ENCODE data around the gene NFYA.

Gene NFYA

GRCh38 chr6:41039060-41039998, 33.4 kb upstream of the NFYA start, which contains the start of gene UNC5CL:
Gene UNC5CL, minus strand, starts transcription at chr6:41039221. Its CDS starts 4,147 bp downstream, at chr6:41035074.
- peak; percentile 75; the same call in 1 of the 2 replicates for TF ChIP-seq CTCF (IDR thresholded peaks at IDR 0.05; ENCODE audit: borderline replicate concordance, insufficient read depth, low read depth, low read length)

GRCh38 chr6:41040101-41040939, 32.5 kb upstream of the NFYA start:
- H3K4me3 ChIP-seq (ENCODE audit: low read depth, low read length) = no peak overlapping the region
- no peak for TF ChIP-seq CTCF (IDR thresholded peaks at IDR 0.05; ENCODE audit: borderline replicate concordance, insufficient read depth, low read depth, low read length)

More at GRCh38 chr6:41039060-41039998, 33.4 kb upstream of the NFYA start, which contains the start of gene UNC5CL:
- no peak within 1 kb of the TSS for H3K4me3 ChIP-seq (ENCODE audit: low read depth, low read length)

GRCh38 chr6:41040940-41041536, 31.7 kb upstream of the NFYA start:
- H3K4me3 ChIP-seq (ENCODE audit: low read depth, low read length) = no peak overlapping the region
- TF ChIP-seq CTCF (IDR thresholded peaks at IDR 0.05; ENCODE audit: borderline replicate concordance, insufficient read depth, low read depth, low read length) = no peak

GRCh38 chr6:41042226-41043055, 30.3 kb upstream of the NFYA start, which contains the start of gene TSPO2:
Gene TSPO2, plus strand, starts transcription at chr6:41042467. Its CDS starts 519 bp downstream, at chr6:41042986.
- H3K4me3 ChIP-seq (ENCODE audit: low read depth, low read length) = no peak within 1 kb of the TSS
- TF ChIP-seq CTCF (IDR thresholded peaks at IDR 0.05; ENCODE audit: borderline replicate concordance, insufficient read depth, low read depth, low read length) = no peak

- no peak overlapping the region for H3K4me3 ChIP-seq (ENCODE audit: low read depth, low read length)
- TF ChIP-seq CTCF (IDR thresholded peaks at IDR 0.05; ENCODE audit: borderline replicate concordance, insufficient read depth, low read depth, low read length) = no peak
These were observed 29.6 kb upstream of the NFYA start for GRCh38 chr6:41043151-41043550.

- no peak overlapping the region for H3K4me3 ChIP-seq (ENCODE audit: low read depth, low read length)
- no peak for TF ChIP-seq CTCF (IDR thresholded peaks at IDR 0.05; ENCODE audit: borderline replicate concordance, insufficient read depth, low read depth, low read length)
These were observed 27.1 kb upstream of the NFYA start for GRCh38 chr6:41045664-41046063.
